ENCODE measurements around the gene CMBL.
A peak's percentile ranks its signal among the peaks of the same experiment; 100 is the strongest.

DNA sequence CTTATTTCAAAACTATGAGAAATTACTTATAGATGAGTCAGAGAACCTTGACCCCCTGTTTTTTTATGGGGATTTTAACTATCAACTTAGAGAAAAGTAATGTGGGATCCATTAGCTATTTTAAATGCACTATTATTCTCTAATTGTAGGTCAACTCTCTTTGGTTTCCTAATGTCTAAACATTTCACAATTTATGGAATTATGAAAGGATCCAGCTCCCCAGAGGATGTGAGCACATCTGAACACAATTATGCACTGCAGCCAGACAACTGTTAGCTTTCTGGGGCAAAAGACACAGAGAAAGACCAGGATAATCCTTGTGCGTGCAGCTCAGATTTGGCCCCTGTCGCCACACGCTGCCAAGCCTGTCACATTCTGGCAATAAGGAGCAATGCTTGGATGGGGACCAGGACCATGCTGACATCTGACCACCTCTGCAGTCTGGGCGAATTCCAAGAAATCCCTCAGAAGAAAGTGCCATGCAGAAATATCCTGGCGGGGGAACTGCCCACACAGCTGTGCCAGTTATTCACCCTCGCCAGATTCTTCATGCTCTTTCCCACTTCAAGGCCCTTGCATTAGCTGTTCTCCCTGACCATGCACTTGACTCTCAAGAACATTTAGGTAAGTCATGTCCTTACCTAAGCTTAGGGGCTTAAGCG, 22.2 kb upstream of the CMBL start:
- TF ChIP-seq, protein P1, sequence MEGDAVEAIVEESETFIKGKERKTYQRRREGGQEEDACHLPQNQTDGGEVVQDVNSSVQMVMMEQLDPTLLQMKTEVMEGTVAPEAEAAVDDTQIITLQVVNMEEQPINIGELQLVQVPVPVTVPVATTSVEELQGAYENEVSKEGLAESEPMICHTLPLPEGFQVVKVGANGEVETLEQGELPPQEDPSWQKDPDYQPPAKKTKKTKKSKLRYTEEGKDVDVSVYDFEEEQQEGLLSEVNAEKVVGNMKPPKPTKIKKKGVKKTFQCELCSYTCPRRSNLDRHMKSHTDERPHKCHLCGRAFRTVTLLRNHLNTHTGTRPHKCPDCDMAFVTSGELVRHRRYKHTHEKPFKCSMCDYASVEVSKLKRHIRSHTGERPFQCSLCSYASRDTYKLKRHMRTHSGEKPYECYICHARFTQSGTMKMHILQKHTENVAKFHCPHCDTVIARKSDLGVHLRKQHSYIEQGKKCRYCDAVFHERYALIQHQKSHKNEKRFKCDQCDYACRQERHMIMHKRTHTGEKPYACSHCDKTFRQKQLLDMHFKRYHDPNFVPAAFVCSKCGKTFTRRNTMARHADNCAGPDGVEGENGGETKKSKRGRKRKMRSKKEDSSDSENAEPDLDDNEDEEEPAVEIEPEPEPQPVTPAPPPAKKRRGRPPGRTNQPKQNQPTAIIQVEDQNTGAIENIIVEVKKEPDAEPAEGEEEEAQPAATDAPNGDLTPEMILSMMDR (IDR thresholded peaks at IDR 0.05), result no peak
- TF ChIP-seq POLR2AphosphoS5 (IDR thresholded peaks at IDR 0.05) (peak in 1 of 3 donors; percentile 45), POLR2A (IDR thresholded peaks at IDR 0.05) (no peak)
